ENCODE results near the gene LAMTOR1. TPM values are rescaled to one million over a fixed set of nuclear protein-coding genes. Genes with fewer than 3 reads are reported as not detected.
A peak's percentile ranks its signal among the peaks of the same experiment; 100 is the strongest.

Gene LAMTOR1
- total and polyA plus RNA-seq, 9 donors = 53.4 to 99.1 (median 92.6) TPM

GRCh38 chr11:72072348-72072747 lies 30.7 kb downstream of the LAMTOR1 start:
- DNase-seq = no peak
- no peaks in the 10 kb centered on the region for H3K9me3 ChIP-seq (replicated peaks; ENCODE audit: control insufficient read depth, low read depth, low read length)
- H3K27ac ChIP-seq (ENCODE audit: low read length) = no peak overlapping the region
- H3K4me1 ChIP-seq (ENCODE audit: control insufficient read depth, insufficient read depth, low read length) = peaks cover 22% of the 10 kb centered on the region
- no peaks in the 10 kb centered on the region for H3K27me3 ChIP-seq (ENCODE audit: control insufficient read depth, insufficient read depth, low read length)
- WGBS (ENCODE audit: insufficient coverage) = 63% methylated on average over 3 of the region's 3 CpGs
- H3K4me3 ChIP-seq (ENCODE audit: low read length) = no peak overlapping the region
- H3K36me3 ChIP-seq (ENCODE audit: control insufficient read depth, insufficient read depth, low read length) = peaks cover 10% of the 10 kb centered on the region

GRCh38 chr11:72070491-72070890 lies 32.6 kb downstream of the LAMTOR1 start:
- WGBS (ENCODE audit: insufficient coverage) = 80% methylated on average over 2 of the region's 7 CpGs
- H3K4me3 ChIP-seq (ENCODE audit: low read length) = no peak overlapping the region

GRCh38 chr11:72069787-72070251 lies 33.3 kb downstream of the LAMTOR1 start:
- peak; percentile 73 for DNase-seq
- no peak overlapping the region for H3K4me3 ChIP-seq (ENCODE audit: low read length)

More at GRCh38 chr11:72070491-72070890, 32.6 kb downstream of the LAMTOR1 start:
- H3K4me1 ChIP-seq (ENCODE audit: control insufficient read depth, insufficient read depth, low read length) = peaks cover 22% of the 10 kb centered on the region
- peaks cover 13% of the 10 kb centered on the region for H3K36me3 ChIP-seq (ENCODE audit: control insufficient read depth, insufficient read depth, low read length)
- H3K9me3 ChIP-seq (replicated peaks; ENCODE audit: control insufficient read depth, low read depth, low read length) = no peaks in the 10 kb centered on the region
- H3K27me3 ChIP-seq (ENCODE audit: control insufficient read depth, insufficient read depth, low read length) = no peaks in the 10 kb centered on the region
- no peak for DNase-seq
- H3K27ac ChIP-seq (ENCODE audit: low read length) = peak overlapping the region; percentile 69

GRCh38 chr11:72069200-72069599 lies 33.9 kb downstream of the LAMTOR1 start:
- peaks cover 8% of the 10 kb centered on the region for H3K36me3 ChIP-seq (ENCODE audit: control insufficient read depth, insufficient read depth, low read length)
- H3K4me1 ChIP-seq (ENCODE audit: control insufficient read depth, insufficient read depth, low read length) = peaks cover 22% of the 10 kb centered on the region
- no peak for DNase-seq
- no peak overlapping the region for H3K4me3 ChIP-seq (ENCODE audit: low read length)
- no peaks in the 10 kb centered on the region for H3K27me3 ChIP-seq (ENCODE audit: control insufficient read depth, insufficient read depth, low read length)
- H3K9me3 ChIP-seq (replicated peaks; ENCODE audit: control insufficient read depth, low read depth, low read length) = no peaks in the 10 kb centered on the region
- H3K27ac ChIP-seq (ENCODE audit: low read length) = peak overlapping the region; percentile 69

More at GRCh38 chr11:72069787-72070251, 33.3 kb downstream of the LAMTOR1 start:
- H3K36me3 ChIP-seq (ENCODE audit: control insufficient read depth, insufficient read depth, low read length) = peaks cover 8% of the 10 kb centered on the region
- H3K4me1 ChIP-seq (ENCODE audit: control insufficient read depth, insufficient read depth, low read length) = peaks cover 22% of the 10 kb centered on the region
- peak overlapping the region; percentile 69 for H3K27ac ChIP-seq (ENCODE audit: low read length)
- no peaks in the 10 kb centered on the region for H3K9me3 ChIP-seq (replicated peaks; ENCODE audit: control insufficient read depth, low read depth, low read length)
- 20% methylated on average over 1 of the region's 2 CpGs for WGBS (ENCODE audit: insufficient coverage)
- no peaks in the 10 kb centered on the region for H3K27me3 ChIP-seq (ENCODE audit: control insufficient read depth, insufficient read depth, low read length)

GRCh38 chr11:72067676-72068075 lies 35.4 kb downstream of the LAMTOR1 start:
- Histone ChIP-seq H3K27ac (ENCODE audit: low read length) (no peak overlapping the region), H3K4me1 (ENCODE audit: control insufficient read depth, insufficient read depth, low read length) (peaks cover 22% of the 10 kb centered on the region), H3K36me3 (ENCODE audit: control insufficient read depth, insufficient read depth, low read length) (peaks cover 8% of the 10 kb centered on the region)

GRCh38 chr11:72067266-72067665 lies 35.8 kb downstream of the LAMTOR1 start:
- Histone ChIP-seq H3K27ac (ENCODE audit: low read length) (peak overlapping the region; percentile 44), H3K4me1 (ENCODE audit: control insufficient read depth, insufficient read depth, low read length) (peaks cover 18% of the 10 kb centered on the region), H3K9me3 (replicated peaks; ENCODE audit: control insufficient read depth, low read depth, low read length) (no peaks in the 10 kb centered on the region)

More at GRCh38 chr11:72067676-72068075, 35.4 kb downstream of the LAMTOR1 start:
- Histone ChIP-seq H3K27me3 (ENCODE audit: control insufficient read depth, insufficient read depth, low read length) (no peaks in the 10 kb centered on the region), H3K4me3 (ENCODE audit: low read length) (no peak overlapping the region), H3K9me3 (replicated peaks; ENCODE audit: control insufficient read depth, low read depth, low read length) (no peaks in the 10 kb centered on the region)
- DNase-seq = no peak

GRCh38 chr11:72066855-72067254 lies 36.2 kb downstream of the LAMTOR1 start:
- Histone ChIP-seq H3K27me3 (ENCODE audit: control insufficient read depth, insufficient read depth, low read length) (no peaks in the 10 kb centered on the region), H3K36me3 (ENCODE audit: control insufficient read depth, insufficient read depth, low read length) (peaks cover 8% of the 10 kb centered on the region), H3K4me3 (ENCODE audit: low read length) (no peak overlapping the region), H3K27ac (ENCODE audit: low read length) (peak overlapping the region; percentile 44), H3K4me1 (ENCODE audit: control insufficient read depth, insufficient read depth, low read length) (peaks cover 14% of the 10 kb centered on the region), H3K9me3 (replicated peaks; ENCODE audit: control insufficient read depth, low read depth, low read length) (no peaks in the 10 kb centered on the region)
- no peak for DNase-seq

More at GRCh38 chr11:72067266-72067665, 35.8 kb downstream of the LAMTOR1 start:
- Histone ChIP-seq H3K27me3 (ENCODE audit: control insufficient read depth, insufficient read depth, low read length) (no peaks in the 10 kb centered on the region), H3K4me3 (ENCODE audit: low read length) (no peak overlapping the region), H3K36me3 (ENCODE audit: control insufficient read depth, insufficient read depth, low read length) (peaks cover 8% of the 10 kb centered on the region)
- no peak for DNase-seq

- Histone ChIP-seq H3K27ac (ENCODE audit: low read length) (no peak overlapping the region), H3K36me3 (ENCODE audit: control insufficient read depth, insufficient read depth, low read length) (peaks cover 9% of the 10 kb centered on the region), H3K4me1 (ENCODE audit: control insufficient read depth, insufficient read depth, low read length) (no peaks in the 10 kb centered on the region), H3K4me3 (ENCODE audit: low read length) (no peak overlapping the region), H3K9me3 (replicated peaks; ENCODE audit: control insufficient read depth, low read depth, low read length) (no peaks in the 10 kb centered on the region), H3K27me3 (ENCODE audit: control insufficient read depth, insufficient read depth, low read length) (no peaks in the 10 kb centered on the region)
- no peak for DNase-seq
- WGBS (ENCODE audit: insufficient coverage) = no CpG with 5 or more reads among the region's 5 CpGs
These were observed 41.2 kb downstream of the LAMTOR1 start for GRCh38 chr11:72061739-72062396.

GRCh38 chr11:72058416-72059034 lies 44.6 kb downstream of the LAMTOR1 start:
- no CpG with 5 or more reads among the region's 3 CpGs for WGBS (ENCODE audit: insufficient coverage)
- Histone ChIP-seq H3K9me3 (replicated peaks; ENCODE audit: control insufficient read depth, low read depth, low read length) (no peaks in the 10 kb centered on the region), H3K27ac (ENCODE audit: low read length) (no peak overlapping the region), H3K36me3 (ENCODE audit: control insufficient read depth, insufficient read depth, low read length) (peaks cover 6% of the 10 kb centered on the region), H3K4me1 (ENCODE audit: control insufficient read depth, insufficient read depth, low read length) (no peaks in the 10 kb centered on the region), H3K4me3 (ENCODE audit: low read length) (no peak overlapping the region), H3K27me3 (ENCODE audit: control insufficient read depth, insufficient read depth, low read length) (no peaks in the 10 kb centered on the region)
- DNase-seq = peak; percentile 63

- WGBS (ENCODE audit: insufficient coverage) = no CpG with 5 or more reads among the region's 3 CpGs
- peak; percentile 27 for DNase-seq
- no peaks in the 10 kb centered on the region for H3K27me3 ChIP-seq (ENCODE audit: control insufficient read depth, insufficient read depth, low read length)
- H3K9me3 ChIP-seq (replicated peaks; ENCODE audit: control insufficient read depth, low read depth, low read length) = no peaks in the 10 kb centered on the region
- H3K4me1 ChIP-seq (ENCODE audit: control insufficient read depth, insufficient read depth, low read length) = peaks cover 6% of the 10 kb centered on the region
- H3K4me3 ChIP-seq (ENCODE audit: low read length) = no peak overlapping the region
- H3K36me3 ChIP-seq (ENCODE audit: control insufficient read depth, insufficient read depth, low read length) = no peaks in the 10 kb centered on the region
- H3K27ac ChIP-seq (ENCODE audit: low read length) = peak overlapping the region; percentile 1
These were observed 54.2 kb downstream of the LAMTOR1 start for GRCh38 chr11:72048766-72049460.
